HEK293T (cell line): ENCODE results near the gene BCO2.

Experiments
- ARNT ChIP-seq: fragments of 450-650 bp; IDR thresholded peaks from 2 replicates; pipeline ENCODE4 v1.6.1; 2017; ENCODE audit warnings: mild to moderate bottlenecking
- BHLHE40 ChIP-seq: fragments of 450-650 bp; IDR thresholded peaks from 2 replicates; pipeline ENCODE4 v1.6.1; 2016; ENCODE audit warnings: mild to moderate bottlenecking, moderate library complexity, borderline replicate concordance
- ELF4 ChIP-seq: fragments of 450-650 bp; IDR thresholded peaks from 2 replicates; pipeline ENCODE4 v1.6.1; 2017; ENCODE audit warnings: antibody characterized with exemption
- FOXM1 ChIP-seq: fragments of 450-650 bp; IDR thresholded peaks from 2 replicates; pipeline ENCODE4 v1.6.1; 2017; ENCODE audit warnings: mild to moderate bottlenecking, borderline replicate concordance
- HDGF ChIP-seq: fragments of 450-650 bp; IDR thresholded peaks from 2 replicates; pipeline ENCODE4 v1.6.1; 2017; ENCODE audit warnings: antibody characterized with exemption, borderline replicate concordance
- LEF1 ChIP-seq: fragments of 450-650 bp; IDR thresholded peaks from 2 replicates; pipeline ENCODE4 v1.6.1; 2017; ENCODE audit warnings: mild to moderate bottlenecking, borderline replicate concordance
- NFRKB ChIP-seq: fragments of 450-650 bp; IDR thresholded peaks from 2 replicates; pipeline ENCODE4 v1.6.1; 2016; ENCODE audit warnings: mild to moderate bottlenecking, moderate library complexity
- SP1 ChIP-seq: fragments of 450-650 bp; IDR thresholded peaks from 2 replicates; pipeline ENCODE4 v1.6.1; 2017
- TARDBP ChIP-seq: fragments of 450-650 bp; IDR thresholded peaks from 2 replicates; pipeline ENCODE4 v1.6.1; 2016
- ZNF384 ChIP-seq: fragments of 450-650 bp; IDR thresholded peaks from 2 replicates; pipeline ENCODE4 v1.6.1; 2016
- TF ChIP-seq, protein P1 (sequence below): fragments of 450-650 bp; IDR thresholded peaks from 2 replicates; pipeline ENCODE4 v1.6.1; 2016

DNA sequence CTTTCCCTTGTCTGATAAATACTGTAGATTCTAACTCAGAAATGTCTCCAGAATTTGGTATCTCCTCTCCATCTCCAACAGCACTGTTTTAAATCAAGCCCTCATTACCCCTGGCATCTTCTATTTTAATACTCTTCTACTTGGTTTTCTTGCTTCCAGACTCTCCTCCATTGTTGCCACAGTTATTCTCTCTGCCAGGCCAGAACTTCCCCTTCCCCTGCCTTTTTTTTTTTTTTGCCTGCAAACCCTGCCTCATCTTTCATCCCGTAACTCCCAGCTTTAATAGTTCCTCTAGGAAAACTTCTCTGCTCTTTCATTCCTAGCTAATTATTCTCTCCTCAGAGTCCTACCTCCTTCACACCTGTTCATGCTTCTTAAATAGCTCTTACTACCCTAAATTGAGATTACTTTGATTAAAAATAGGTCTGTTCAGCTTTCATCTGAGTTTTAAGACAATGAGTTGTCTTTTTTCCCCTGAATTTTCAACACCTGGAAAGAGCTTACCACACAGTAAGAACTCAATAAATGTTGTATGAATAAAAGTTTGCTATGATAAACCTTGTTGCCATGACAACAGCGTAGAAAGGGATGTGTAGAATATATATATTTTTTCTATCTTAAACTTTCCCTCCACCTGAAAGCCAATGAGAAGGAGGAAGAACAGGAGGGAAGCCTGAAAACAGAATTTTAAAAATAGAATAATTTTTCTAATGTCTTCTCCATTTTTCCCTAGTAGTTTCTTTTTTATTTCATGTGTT is 15.0 kb upstream of the BCO2 start:
- TF ChIP-seq HDGF (no peak), ARNT (no peak), FOXM1 (no peak), SP1 (no peak), BHLHE40 (no peak), LEF1 (no peak), TARDBP (no peak), NFRKB (no peak), ELF4 (no peak), ZNF384 (no peak)
- TF ChIP-seq, protein P1, sequence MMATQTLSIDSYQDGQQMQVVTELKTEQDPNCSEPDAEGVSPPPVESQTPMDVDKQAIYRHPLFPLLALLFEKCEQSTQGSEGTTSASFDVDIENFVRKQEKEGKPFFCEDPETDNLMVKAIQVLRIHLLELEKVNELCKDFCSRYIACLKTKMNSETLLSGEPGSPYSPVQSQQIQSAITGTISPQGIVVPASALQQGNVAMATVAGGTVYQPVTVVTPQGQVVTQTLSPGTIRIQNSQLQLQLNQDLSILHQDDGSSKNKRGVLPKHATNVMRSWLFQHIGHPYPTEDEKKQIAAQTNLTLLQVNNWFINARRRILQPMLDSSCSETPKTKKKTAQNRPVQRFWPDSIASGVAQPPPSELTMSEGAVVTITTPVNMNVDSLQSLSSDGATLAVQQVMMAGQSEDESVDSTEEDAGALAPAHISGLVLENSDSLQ, result no peak
